NCI-H446 (cell line): ENCODE data around the gene PNRC1.
"Not testable (repeated sequence)": the region's sequence is repeated elsewhere in the genome, so short reads cannot be mapped to it uniquely, and the experiment has no call there.

Experiments
- DNase-seq, 2 experiments: peaks; one replicate each; lab custom pipeline; 2025; lab: John Stamatoyannopoulos, UW

PNRC1 gene

DNA sequence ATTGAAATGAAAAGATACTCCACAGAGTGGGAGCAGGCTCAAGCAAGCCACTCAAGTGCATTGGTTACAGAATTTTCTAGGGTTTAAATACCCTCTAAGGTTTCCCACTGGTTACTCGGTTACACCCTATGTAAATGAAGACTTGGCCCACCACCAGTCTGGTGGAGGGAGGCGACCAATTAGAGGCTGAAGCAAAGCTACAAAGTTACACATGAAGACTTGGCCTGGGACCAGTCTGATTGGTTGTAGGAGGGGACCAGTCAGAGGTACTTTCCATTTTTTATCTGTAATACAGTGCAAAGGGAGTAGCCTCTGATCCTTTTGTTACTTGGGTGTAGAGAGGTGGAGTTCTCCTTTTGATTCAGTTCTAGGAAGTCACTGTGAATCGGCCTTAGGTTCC, 29.7 kb downstream of the PNRC1 start:
- DNase-seq: no peak

DNA sequence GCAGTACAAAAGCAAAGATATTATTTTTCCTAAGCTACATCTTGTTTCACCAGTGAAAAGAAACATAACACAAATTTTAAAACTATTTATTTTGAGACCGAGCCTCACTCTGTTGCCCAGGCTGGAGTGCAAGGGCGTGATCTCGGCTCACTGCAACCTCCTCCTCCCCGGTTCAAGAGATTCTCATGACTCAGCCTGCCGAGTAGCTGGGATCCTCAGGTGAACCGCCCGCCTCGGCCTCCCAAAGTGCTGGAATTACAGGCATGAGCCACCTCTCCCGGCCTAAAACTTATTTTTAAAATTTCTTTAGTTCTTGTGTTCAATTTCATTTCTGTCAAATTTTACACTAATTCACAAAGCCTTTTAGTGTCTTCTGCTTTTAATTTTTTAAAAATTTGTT, 31.4 kb downstream of the PNRC1 start:
- no peak for DNase-seq

DNA sequence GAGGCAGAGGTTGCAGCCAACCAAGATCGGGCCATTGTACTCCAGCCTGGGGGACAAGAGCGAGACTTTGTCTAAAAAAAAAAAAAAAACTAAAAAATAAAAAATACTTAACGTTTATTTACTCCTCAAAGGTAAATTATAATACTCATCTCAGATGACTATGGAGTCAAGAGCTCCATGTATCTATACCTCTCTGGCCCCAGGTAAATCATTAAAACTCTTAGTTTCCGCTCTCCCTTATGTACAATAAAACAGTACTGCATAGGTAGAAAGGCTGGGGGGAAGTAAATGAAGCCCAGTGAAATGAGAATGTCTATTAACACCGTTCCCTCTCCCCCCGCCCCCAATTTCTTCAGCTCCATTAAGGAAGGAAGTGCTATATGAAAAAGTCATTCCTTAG, 36.2 kb downstream of the PNRC1 start:
- no peak for DNase-seq

DNA sequence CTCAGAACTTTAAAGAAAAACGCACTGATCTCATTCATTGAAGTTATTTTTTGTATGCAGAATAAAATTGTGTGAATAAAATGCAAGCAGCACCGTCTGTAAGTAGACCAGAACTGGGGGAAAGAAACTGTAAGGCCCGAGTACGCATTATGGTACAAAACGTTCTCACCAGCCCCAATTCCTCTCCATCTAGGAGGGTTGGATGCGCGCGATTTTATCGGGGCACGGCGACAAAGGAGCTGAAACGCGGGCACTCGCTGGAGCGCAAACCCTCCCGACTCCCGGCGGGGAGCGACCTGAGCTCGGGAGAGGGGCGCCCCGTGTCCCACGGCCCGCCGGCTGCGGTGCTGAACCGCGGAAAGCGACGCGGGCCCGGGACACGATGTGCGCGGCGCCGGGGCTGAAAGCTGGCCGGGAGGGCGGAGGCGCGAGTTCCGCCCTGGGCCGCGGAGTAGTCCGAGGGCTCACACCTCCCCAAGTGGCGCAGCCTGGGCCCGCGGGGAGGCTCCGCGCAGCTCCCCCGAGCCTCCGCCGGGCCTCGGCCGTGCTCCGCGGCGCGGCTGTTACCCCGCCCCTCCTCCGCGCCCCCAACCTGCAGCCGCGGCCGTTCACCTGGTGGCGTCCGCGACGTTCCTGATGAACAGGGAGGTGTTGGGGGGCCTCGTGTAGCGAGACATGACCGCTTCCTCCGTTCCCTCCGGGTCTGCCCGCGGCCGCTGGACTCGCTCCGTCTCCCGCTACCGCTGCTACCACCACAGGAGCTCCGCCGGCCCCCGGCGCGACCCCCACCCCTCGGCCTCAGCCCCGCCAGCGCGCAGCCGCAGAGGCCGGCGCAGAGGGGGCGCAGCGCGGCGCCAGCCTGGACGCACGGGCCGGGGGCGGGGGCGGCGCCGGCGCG, 36.9 kb downstream of the PNRC1 start, which contains the start of gene SRSF12:
TSS of gene SRSF12 (minus strand) at position 861 of the 898 bp plus-strand sequence. CDS start at position 677, 184 bp downstream.
- DNase-seq: peak in 1 of 2 experiments; percentile 8

DNA sequence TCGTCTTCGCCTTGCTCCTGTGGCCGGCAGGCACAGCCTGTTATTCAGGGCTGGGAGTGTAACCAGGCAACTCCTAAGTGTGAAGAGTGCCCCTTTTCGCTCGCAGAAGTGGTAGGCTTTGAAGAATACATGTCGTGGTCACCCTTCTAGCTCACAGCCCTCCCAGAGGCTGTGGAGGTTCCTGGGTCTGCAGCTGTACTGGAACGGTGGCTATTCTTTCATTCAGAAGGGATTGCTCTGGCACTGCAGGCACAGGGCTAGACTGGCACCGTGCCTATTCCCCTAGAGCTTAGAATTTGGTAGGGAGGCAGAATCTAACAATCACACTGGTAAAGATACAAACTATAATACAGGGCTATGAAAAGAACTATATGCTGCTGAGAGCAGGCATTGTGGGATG, 38.4 kb downstream of the PNRC1 start:
- no peak for DNase-seq

DNA sequence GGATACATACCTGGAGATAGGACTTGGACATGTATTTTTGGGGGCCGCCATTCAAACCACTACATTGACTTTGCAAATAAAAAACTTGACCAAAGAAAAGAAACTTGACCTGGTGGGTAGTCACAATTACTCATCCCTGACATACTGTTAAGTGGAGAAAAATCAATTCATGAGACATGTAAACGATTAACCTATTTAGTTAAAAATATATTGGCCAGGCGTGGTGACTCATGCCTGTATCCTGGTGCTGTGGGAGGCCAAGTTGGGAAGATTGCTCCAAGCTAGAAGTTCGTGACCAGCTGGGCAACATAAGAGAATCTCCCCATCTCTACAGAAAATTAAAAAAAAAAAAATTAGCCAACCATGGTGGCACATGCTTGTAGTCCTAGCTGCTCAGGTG, 39.8 kb downstream of the PNRC1 start:
- no peak for DNase-seq

DNA sequence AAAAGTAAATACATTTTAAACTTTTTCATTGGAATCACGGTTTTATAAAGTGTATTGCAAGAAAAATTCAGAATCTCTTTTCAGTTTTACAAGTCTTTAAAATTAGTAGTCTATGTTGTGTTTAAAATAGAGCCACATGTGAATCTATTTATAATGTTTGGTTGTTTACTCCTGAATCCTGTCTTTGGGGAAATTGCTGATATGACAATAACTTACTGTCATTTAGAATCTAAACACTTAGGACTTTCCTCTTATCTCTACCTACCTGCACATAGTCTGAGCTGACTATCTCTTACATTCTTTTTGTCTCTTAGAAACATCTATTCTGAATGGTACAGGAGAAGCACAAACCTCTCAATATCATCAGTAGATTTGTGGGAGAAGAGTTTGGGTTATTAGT, 41.4 kb downstream of the PNRC1 start:
- no peak for DNase-seq

DNA sequence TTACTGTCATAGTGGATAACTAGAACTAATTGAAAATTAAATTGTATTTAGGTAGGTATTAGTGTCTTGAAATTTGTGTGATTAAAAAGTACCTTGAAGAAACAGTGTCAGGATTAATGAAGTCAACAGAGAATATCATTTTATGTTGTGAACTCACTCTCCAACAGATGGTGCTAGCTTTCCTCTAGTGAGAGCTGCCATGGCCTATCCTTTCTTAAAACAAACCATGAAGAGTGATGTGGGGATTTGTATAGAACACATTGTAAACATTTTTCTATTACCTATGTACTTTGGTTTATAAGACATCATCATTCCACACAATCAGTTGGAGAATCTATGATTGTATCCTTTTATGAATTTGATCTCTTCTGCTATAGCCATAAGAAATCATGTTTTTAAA, 42.1 kb downstream of the PNRC1 start:
- DNase-seq: peak in 1 of 2 experiments; percentile 56

DNA sequence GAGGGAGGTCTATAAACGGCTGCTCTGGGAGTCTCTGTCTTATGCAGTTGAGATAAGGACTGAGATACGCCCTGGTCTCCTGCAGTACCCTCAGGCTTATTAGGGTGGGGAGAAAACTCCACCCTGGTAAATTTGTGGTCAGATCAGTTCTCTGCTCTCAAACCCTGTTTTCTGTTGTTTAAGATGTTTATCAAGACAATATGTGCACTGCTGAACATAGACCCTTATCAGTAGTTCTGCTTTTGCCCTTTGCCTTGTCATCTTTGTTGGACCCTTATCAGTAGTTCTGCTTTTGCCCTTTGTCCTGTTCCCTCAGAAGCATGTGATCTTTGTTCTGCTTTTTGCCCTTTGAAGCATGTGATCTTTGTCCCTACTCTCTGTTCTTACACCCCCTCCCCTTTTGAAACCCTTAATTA, 47.7 kb downstream of the PNRC1 start:
- DNase-seq: not testable (repeated sequence)

DNA sequence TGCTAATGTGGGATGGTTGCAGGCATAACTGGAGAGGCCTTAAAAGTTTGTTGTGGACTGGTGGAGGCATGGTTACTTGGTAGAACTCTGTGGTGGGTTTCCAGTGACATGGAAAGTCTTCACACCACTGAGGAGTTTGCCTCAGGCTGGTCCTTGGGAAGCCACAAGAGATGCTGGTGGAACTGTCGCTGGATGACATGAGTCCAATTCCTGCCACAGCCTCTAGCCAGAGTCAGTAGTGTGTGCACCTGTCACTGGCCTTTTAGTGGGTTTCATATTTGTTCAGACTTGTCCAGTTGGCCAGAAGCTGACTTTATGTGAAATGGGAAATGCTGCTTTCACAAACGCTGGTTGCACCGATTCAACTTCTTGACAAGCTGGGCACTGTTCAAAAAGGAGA, 51.0 kb downstream of the PNRC1 start:
- DNase-seq: no peak

DNA sequence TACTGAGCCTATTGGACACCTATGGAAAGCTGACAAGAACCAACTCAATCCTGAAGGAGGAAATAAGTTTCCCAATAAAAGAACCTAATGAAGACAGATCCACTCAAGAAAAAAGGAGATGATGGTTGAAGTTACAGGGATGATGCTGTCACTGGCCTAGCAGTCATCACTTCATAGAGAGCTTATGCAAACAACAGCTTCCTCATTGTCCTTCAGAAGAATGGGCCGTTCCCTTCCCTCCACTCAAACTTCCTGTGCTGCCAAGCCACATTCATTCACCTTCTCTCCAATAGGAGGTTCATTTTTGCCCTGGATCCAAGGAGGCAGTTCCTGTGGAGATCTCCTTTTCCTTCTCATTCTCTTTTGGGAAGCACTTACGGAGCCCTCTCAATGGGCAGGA, 51.5 kb downstream of the PNRC1 start:
- DNase-seq: no peak

DNA sequence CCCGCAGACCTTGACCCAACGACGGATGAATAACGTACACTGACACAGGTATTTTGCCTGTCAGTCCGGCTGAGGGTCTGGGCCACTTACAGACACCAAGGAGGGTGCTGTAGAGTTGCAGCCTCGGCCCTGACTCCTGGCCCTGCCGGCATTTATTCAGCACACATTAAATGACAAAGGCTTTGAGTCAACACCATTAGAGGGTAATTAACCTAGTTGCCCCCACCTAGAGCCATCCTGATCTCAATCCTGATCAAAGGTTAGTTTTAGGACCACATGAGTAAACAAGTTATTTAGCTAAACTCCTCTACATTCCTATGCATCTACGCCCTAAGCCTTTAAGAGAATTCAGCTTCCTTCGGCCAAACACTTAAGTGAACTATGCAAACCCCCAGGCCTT, 53.4 kb downstream of the PNRC1 start:
- no peak for DNase-seq

DNA sequence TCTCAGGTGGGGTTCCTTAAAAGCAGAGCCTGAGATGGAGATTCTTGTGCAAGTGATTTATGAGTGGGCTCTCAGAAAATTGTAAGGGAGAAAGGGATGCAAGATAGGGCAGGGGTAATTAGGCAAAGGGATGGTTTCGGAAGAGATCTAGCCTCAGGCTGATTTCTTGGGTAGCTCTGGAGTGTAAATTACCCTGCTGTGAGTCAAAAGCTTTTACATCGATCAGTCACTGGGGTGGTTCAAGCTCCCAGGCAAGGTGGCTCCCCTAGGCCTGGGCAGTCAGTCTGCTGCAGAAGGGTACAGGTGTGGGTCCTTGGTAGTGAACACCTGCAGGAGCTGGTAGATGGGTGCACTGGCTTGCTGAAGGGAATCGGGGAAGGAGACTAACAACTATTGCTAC, 54.2 kb downstream of the PNRC1 start:
- DNase-seq: no peak
